GM18861 (cell line): ENCODE results near the gene NPC1.
"Not testable (repeated sequence)": the region's sequence is repeated elsewhere in the genome, so short reads cannot be mapped to it uniquely, and the experiment has no call there.

Experiments used
- ATAC-seq: cut with Tn5 transposase; IDR thresholded peaks from one replicate; pipeline ENCODE4 v1.9.1; 2021; ENCODE audit not compliant: unreplicated experiment

The NPC1 gene

DNA sequence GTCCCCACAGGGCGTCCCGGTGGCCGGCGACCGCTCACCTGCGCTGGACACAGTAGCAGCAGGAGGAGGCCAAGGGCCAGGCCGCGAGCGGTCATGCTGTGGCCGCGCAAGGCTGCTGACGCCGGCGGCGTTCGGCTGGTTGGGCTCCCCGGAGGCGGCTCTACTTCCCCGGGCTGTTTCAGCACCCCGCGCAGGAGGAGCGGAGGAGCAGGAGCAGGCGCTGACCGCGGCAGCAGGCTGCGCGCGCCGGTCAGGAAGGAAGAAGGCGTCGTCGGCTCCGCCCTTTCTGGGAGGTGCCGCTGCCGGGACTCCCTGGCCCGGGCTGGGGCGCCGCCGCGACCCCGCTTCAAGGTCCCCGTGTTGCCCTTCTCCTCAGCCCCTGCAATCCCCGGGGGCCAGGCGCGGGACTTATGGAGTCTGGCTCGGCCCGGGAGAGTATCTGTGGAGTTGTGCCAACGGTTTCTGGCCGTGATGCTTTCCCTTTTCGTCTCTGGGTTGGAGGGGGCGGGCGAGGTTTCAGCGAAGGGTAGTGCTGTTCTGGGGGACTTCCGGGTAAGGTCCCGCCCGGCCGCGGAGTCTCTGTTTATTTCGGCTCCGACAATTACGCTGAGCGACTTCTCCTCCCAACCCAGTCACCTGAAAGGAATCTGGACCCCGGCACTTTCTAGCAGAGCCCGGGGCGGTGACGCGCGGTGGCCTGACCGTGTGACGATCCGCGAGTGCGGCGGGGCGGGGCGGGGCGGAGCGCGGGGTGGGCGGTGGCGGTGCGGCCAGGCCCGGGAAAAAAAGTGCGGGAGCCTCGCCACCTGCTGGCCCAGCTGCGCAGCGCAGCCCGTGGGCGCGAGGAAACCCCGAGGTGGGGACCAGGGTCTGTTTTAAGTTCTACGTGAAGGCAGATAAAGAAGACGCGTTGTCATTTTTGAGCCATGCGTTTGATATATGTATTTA lies at the start of gene NPC1:
TSS of gene NPC1 (minus strand) at position 258 of the 948 bp plus-strand sequence. CDS start at position 95, 163 bp downstream.
- ATAC-seq = peak; percentile 89

DNA sequence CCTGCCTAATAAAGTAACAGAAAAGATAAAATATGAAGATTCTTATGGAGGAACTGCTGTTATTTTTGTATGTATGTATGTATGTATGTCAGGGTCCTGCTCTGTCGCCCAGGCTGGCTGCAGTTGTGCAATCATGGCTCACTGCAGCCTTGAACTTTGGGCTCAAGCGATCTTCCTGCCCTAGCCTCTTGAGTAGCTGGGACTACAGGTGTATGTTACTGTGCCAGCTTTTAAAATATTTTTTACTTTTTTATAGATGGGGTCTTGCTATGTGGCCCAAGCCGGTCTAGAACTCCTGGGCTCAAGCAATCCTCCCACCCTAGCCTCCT lies 49.7 kb upstream of the NPC1 start:
- ATAC-seq = no peak

DNA sequence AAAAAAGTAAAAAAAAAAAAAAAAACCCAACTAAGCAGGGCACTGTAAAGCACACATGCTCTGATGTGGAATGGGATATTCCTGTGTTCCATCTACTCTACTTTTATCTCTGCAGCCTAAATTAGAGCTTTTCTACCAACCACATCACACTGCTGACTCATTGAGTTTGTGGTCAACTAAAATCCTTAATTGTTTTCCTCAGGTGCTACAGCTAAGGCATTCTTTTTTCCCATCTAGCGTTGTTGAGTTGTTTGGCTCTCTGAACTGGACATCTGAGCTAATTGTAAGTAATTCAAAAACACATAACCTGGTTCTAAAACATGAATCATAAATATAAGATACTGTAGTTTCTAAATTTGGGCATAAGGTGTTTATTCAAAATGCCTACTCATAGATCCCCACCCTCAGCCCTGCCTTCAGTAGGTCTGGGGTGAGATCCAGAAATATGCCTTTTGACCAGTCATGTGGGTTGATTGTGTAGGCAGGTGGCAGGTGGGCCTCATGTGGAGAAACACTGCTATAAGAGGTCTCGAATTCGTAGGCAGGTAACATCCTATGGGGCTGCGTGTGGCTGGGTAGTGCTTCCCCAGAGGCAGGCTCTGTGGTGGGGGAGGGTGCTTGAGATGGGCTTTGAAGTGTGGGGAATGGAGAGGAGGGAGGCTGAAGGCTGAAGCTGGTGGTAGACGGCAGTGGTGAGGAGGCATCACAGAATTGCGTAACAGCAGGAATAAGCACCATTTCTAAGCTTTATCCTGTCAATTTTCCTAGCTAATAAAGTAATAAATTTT lies 49.2 kb upstream of the NPC1 start:
- ATAC-seq = no peak

DNA sequence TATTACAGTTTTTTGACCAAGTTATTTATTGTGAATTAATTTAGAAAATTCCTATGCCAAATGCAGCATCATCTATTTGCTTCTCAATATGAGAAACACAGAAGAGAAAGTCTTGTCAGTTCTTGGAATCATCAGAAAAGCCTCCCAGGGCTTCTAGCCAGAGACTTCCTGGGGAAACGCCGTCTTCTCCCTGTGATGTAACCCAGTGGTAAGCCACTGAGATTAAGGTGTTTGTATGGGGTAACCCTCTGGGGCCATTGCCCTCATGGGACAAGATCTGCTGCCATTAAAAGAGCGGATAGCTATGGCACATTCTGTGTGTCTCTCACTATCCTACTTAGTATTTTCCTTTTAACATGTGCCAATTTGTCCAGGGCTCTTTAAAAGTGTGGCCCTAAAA lies 48.4 kb upstream of the NPC1 start:
- no peak for ATAC-seq

DNA sequence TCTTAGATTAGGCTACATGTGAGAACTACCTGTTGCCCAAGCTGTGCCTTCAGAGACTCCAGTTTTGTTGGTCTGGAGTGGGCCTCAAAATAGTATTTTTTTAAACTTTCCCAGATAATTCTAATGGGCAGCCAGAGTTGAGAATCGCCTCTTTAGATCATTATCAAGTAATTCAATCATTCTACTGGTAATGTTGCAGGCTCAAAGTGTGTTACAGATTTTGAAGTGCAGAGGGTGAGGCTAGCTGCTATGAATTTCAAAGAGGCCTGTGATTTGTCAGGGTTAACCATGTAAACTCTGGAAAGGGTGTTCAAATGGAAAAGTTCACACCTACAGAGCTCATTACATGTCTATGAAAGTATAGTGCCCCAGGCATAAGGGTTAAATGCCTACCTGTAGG lies 46.3 kb upstream of the NPC1 start:
- ATAC-seq = no peak

DNA sequence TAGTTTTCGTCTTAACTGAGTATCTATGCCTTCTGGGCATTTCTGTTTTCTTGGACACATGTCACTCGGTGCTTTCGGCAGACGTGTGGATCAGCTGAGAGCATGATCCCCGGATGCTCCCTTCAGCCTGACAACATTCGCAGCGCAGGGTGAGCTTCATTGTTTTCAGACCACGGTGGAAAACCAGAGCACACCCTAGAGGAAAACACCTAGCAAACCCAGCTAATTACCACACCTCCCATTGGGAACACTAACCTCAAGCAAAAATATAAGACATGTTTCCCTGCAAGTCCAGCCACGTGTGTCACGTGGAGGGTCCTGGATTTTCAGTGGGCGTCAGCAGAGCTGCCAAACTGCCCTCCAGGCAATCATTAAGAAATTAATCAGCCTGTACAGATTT lies 45.4 kb upstream of the NPC1 start:
- no peak for ATAC-seq

DNA sequence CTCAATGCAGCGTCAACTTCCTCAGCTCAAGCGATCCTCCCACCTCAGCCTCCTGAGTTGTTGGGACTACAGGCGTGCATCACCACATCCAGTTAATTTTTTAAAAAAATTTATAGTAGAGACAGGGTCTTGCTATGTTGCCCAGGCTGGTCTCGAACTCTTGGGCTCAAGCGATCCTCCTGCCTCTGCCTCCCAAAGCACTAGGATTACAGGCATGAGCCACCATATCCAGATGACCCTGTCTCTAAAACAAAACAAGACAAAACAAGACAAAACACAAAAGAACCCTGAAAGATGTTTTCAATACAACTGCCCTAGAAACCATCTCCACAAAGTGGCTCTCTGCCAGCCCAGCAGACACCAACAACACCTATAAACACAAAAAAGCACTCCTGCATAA lies 45.0 kb upstream of the NPC1 start:
- no peak for ATAC-seq

DNA sequence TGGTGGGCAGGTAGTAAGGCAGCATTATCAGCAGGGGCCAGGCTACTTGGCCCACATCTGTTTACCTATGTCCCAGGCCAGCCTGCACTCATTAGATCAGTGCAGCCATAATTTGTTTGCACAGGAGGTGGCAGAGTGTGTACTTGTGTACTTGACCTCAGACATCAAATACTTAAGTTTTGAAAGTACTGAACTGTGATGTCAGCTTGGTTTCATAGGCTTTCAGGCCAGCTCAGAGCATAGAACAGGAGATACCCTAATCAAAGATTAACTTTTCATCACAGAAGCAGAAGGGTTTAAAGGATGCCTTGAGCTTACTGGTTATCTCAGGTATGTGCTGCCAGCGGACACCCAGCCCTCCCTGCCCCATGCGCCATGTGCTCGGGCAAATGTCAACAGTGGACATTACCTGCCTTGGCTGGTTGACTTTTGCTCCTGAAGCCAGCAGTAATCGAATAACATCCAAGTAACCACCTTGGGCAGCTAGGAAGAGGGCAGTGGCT lies 43.2 kb upstream of the NPC1 start:
- ATAC-seq = peak; percentile 98

DNA sequence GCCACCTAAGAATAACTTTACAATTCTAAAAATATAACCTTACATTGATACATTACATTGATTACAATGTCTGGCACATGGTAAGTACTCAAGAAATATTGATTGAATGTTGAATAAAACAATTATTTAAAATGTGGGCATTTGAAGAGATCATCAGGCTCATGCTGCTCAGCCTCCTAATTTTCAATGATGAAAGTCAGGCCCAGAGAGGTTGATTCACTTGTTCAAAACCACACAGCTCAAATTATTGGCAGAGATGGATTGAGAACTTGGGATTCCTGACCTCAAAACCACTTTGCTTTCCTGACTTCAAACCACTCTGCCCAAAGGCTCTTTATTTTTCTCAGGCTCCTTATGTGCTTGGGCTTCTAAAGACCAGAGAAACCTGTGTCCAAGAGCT lies 41.7 kb upstream of the NPC1 start:
- ATAC-seq = no peak

DNA sequence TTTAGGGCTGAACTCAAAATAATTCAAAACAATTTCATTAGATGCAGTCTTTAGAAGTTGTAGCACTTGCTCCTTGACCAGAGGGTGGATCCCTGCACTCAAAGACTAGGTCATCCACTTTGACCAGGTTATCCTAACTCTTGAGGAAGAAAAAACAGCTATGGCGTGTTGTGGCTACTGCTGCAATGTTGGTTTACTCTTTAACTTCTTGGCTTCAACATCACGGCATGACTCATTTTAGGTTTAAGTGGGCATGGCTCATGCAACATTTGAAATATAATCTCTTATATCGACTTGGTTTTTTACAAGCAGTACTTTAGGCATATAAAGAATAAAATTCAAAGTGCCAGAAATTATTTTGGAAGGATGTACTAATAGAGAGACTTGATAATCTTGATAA lies 41.0 kb upstream of the NPC1 start:
- no peak for ATAC-seq

DNA sequence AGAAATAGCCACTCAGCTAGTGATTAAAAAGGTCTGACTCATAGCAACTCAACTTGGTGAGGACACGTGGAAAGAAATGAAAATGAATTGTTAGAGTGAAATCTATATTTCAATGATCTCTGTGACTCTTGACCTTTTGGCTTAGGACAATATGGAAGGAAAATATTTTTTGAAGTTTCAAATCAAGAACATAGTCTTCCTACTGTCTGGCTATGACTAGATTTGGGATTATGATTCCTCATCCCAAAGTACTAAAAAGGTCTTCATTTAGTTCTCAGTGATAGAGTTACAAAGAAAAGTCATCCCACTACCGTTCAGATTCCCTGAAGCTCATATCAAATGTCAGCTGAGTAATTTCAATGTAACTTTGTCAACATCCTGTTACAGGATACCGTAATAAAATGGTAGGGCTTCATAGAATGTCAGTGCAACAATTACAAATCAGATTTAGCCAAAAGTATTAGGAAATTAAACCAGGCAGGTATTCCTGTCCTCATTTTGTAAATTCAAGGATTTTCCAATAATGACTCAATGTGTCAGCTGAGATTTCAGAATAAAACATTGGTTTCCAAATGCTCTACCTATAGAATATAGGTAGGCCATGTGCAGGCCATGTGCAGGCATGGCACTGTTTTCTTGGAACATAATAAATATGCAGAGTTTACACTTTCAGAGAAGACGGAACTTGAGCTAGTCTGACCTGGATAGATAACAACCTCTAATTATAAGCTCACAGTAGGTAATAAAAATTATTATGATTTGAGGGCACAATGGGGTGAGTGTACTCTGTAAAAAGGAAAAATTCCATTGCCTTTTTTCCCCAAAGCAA lies 40.4 kb upstream of the NPC1 start:
- ATAC-seq = no peak

DNA sequence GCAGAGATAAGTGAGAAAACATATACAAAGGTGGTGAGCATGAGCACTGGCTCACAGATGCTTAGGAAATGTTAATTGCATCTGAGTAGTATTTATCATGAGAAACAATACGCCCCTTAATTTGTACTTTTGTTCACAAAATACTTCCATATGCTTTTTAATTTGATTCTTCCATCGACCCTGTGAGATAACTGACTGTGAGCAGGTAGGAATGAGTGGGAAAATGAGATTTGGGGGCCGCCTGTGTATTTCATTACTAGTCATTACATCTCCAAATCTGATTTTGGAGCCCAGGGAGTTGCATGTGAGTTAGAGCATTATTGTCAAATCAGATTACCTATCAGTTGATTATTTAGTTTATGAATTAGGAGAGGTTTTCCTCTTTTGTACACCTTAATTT lies 36.7 kb upstream of the NPC1 start:
- ATAC-seq = no peak

DNA sequence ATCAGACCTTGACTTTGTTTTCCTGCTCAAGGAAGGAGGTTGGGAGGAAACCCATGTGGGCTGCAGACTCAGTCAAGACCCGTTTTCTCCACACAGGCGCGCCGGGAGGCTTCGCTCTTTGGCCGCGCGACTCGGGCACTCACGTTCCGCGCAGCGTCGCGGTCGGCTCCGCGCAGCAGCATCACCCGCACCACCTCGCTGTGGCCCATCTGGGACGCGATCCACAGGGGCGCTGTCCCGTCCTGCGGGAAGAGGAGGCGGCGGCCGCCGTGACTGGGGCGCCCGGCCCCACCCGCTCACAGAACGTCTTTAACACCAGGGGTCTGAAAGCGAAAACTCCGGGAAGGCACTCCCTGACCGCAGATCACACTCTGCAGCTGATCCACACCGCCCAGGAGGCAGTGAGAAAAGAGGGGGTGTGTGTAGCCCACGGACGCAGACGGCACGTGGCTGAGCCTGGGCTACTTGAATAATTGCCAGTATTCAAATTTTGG lies 33.1 kb upstream of the NPC1 start:
- ATAC-seq = no peak

DNA sequence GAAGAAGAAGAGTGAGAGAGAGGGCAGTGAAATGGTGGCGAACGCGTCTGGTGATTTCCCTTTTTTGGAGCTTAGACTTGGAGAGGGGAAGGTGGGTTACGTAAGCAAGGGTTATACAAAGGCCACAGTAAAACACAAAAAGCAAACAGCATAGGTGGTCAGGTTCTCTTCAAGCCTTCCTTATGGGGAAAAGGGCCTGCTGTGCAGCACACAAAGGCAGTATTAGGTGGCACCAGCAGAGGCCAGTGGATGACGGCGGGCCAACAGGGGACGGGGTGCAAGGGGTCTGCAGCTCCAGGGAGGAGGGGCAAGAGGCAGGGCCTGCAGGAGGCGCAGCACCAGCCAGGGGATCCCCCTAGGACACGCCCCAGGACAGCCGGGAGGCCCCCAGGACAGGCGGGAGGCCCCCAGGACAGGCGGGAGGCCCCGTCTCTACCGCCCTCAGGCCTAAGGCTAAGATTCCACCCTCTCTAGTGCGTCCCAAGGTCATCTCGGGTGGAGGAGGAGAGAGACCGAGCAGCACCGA lies 32.6 kb upstream of the NPC1 start:
- no peak for ATAC-seq

DNA sequence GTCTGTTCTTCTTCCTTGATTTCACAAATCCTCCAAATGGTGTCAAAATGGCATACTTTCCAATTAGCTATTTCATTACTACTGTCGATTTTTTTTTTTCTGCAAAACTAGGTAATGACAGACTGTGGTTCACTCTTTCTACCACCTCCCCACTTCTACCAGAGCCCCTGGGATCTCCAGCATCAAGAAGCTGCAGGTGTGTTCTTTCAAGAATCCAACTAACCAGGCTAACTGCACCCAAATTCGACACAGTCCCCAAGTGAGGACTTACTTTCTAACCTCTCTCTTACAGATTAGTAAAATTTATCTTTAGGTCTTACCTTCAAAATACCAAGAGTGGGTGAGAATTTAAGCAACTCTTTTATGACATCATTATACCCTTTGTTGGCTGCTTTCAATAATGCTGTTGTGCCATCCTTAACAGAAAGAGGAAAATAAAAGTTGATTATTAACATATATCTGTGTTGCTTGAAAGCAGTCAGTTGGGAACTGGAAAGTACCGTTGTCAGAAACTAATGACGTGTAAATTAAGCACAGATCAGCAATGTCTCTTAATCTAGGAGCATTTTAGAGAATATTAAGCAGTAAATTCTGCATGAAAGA lies 31.2 kb upstream of the NPC1 start:
- peak; percentile 60 for ATAC-seq

DNA sequence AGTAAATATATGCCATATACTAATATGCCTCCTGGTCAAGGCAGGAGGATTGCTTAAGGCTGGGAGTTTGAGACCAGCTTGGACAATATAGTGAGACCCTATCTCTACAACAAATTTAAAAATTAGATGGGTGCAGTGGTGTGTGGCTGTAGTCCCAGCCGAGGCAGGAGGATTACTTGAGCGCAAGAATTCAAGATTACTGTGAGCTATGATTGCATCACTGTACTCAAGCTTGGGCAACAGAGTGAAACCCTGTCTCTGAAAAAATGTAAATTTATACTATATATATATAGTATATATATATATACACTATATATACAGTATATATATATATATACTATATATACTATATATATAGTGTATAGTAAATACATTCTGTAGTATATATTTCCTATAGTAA lies 30.0 kb upstream of the NPC1 start:
- ATAC-seq = no peak

DNA sequence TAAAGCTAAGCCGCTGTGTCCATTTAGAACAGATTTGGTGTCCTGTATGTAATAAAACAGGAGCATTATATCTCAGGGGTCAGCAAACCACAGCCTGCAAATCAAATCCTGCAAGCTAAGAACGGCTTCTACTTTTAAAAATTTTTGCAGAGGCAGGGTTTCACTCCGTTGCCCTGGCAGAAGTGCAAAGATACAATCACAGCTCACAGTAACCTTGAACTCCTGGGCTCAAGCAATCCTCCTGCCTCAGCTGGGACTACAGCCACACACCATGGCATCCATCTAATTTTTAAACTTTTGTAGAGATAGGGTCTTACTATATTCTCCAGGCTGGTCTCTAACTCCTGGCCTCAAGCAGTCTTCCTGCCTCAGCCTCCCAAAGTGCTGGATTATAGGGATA lies 28.6 kb upstream of the NPC1 start:
- no peak for ATAC-seq

DNA sequence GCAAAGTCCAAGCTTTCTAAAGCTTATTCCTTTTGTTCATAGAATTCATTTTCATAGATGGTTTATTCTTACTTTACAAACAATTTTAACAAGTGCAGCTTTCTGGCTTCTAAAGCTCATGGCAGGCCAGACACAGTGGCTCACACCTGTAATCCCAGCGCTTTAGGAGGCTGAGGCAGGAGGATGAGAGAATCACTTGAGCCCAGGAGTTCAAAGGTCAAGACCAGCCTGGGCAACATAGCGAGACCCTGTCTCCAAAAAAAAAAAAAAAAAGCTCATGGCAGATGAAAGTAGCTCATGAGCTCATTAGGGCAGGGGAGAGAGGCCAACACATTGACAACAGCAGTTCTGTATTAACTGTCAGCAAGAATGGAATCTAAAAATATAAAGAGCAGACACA lies 28.1 kb upstream of the NPC1 start:
- no peak for ATAC-seq

DNA sequence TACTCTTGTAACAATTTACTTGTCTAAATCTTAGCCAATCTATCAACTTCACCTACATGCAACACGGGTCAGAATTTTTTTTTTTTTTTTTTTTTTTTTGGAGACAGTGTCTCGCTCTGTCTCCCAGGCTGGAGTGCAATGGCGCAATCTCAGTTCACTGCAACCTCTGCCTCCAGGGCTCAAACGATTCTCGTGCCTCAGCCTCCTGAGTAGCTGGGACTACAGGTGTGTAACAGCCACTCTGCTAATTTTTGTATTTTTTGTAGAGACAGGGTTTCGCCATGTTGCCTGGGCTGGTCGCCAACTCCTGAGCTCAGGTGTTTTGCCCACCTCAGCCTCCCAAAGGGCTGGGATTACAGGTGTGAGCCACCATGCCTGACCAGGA lies 26.8 kb upstream of the NPC1 start:
- not testable (repeated sequence) for ATAC-seq

DNA sequence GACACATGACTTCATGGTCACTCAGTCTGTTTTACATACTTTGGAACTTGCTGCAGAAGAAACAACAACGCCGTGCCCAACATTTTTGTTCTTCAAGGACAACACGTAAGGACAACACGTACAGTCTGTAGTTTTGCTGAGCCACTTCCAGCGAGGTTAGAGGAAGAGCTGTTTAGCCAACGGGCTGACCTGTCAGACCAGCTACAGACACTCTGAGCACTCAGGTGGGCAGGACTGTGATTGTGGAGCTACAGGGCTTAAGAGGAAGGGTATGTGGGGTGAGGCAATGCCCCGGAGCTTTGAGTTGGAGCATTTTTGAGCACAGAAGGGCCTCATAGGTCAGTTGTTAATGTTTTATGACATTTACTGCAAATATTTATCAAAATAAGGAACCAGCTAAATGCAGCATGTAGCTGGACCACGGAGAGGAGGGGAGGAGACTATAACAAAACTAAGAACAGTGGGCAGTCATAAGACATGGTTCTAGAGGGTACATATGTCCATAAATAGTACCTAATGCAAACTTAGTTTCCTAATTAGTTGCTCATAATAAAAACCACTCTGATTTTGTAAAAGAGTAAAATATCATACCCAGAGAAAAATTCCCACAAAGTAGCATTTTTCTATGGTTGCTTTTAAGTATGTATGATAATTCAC lies 26.3 kb upstream of the NPC1 start:
- peak; percentile 48 for ATAC-seq
